Activated naive CD8-positive, alpha-beta T cell treated with anti-CD3 and anti-CD28 coated beads, Interleukin-2, amount 10 ng/mL, durations not matched to agents 7 days and 5 days (primary cell): ENCODE measurements around the gene COL1A1. TPM values are rescaled to one million over a fixed set of nuclear protein-coding genes. Genes with fewer than 3 reads are reported as not detected.

Experiments used
- ATAC-seq: fragments of 150-1000 bp; cut with Tn5 transposase; one replicate; pipeline ENCODE4 v1.10.0; 2021; ENCODE audit warnings: low read depth, moderate library complexity
- POLR2A ChIA-PET: fragments of 350-600 bp; sonication (Branson Sonifier 250); formaldehyde crosslinking; loops from one replicate; lab custom pipeline; 2021; ENCODE audit warnings: antibody characterized with exemption; lab: Charles Lee
- DNase-seq: peaks from one replicate; pipeline ENCODE4 v3.0.0; 2021
- H3K27ac Mint-ChIP-seq: one replicate; pipeline ENCODE4 v1.8.0; 2022; ENCODE audit warnings: mild to moderate bottlenecking, mixed read lengths
- H3K27me3 Mint-ChIP-seq: one replicate; pipeline ENCODE4 v1.8.0; 2022; ENCODE audit warnings: mild to moderate bottlenecking, moderate library complexity, mixed read lengths
- H3K36me3 Mint-ChIP-seq: one replicate; pipeline ENCODE4 v1.8.0; 2021; ENCODE audit warnings: mild to moderate bottlenecking, mixed read lengths
- H3K4me1 Mint-ChIP-seq: one replicate; pipeline ENCODE4 v1.8.0; 2021; ENCODE audit warnings: mixed read lengths
- H3K4me3 Mint-ChIP-seq: one replicate; pipeline ENCODE4 v1.8.0; 2022; ENCODE audit warnings: mild to moderate bottlenecking, moderate library complexity, mixed read lengths
- H3K9me3 Mint-ChIP-seq: one replicate; pipeline ENCODE4 v1.8.0; 2021; ENCODE audit warnings: mixed read lengths
- total RNA-seq, 2 experiments: library from RNA; stranded (reverse); gene quantifications; one replicate each; pipeline ENCODE4 v1.2.3, GENCODE V29; 2021

Gene COL1A1
- total RNA-seq, 2 experiments from 2014 or later = 0.78 to 0.96 TPM

GRCh38 chr17:50210240-50211225 is 9.1 kb upstream of the COL1A1 start:
- H3K27me3 Mint-ChIP-seq = peaks cover 61% of the 10 kb centered on the region
- no peaks in the 10 kb centered on the region for H3K9me3 Mint-ChIP-seq
- no peak for ATAC-seq
- no peak overlapping the region for H3K27ac Mint-ChIP-seq
- H3K4me3 Mint-ChIP-seq = no peak overlapping the region
- H3K4me1 Mint-ChIP-seq = peaks cover 15% of the 10 kb centered on the region
- DNase-seq = no peak
- POLR2A ChIA-PET = interaction anchor here (1.5 kb wide), 1 partner anchor 10 kb away, joined by 3 read pairs; no protein-coding TSS in a partner anchor
- no peaks in the 10 kb centered on the region for H3K36me3 Mint-ChIP-seq

- Mint-ChIP-seq H3K36me3 (no peaks in the 10 kb centered on the region), H3K9me3 (no peaks in the 10 kb centered on the region), H3K4me3 (no peak overlapping the region), H3K27ac (no peak overlapping the region), H3K4me1 (peaks cover 15% of the 10 kb centered on the region), H3K27me3 (peaks cover 65% of the 10 kb centered on the region)
- POLR2A ChIA-PET = interaction anchor here (1.5 kb wide), 1 partner anchor 10 kb away, joined by 3 read pairs; no protein-coding TSS in a partner anchor
- ATAC-seq = no peak
- no peak for DNase-seq
Measured at GRCh38 chr17:50209472-50210239, 8.2 kb upstream of the COL1A1 start.

GRCh38 chr17:50209133-50209471 is 7.7 kb upstream of the COL1A1 start:
- Mint-ChIP-seq H3K27me3 (peaks cover 60% of the 10 kb centered on the region), H3K4me3 (no peak overlapping the region), H3K36me3 (no peaks in the 10 kb centered on the region), H3K9me3 (no peaks in the 10 kb centered on the region), H3K27ac (no peak overlapping the region), H3K4me1 (peaks cover 15% of the 10 kb centered on the region)
- DNase-seq = no peak
- no peak for ATAC-seq
- POLR2A ChIA-PET = interaction anchor here (1.5 kb wide), 1 partner anchor 9 kb away, joined by 3 read pairs; no protein-coding TSS in a partner anchor

DNA sequence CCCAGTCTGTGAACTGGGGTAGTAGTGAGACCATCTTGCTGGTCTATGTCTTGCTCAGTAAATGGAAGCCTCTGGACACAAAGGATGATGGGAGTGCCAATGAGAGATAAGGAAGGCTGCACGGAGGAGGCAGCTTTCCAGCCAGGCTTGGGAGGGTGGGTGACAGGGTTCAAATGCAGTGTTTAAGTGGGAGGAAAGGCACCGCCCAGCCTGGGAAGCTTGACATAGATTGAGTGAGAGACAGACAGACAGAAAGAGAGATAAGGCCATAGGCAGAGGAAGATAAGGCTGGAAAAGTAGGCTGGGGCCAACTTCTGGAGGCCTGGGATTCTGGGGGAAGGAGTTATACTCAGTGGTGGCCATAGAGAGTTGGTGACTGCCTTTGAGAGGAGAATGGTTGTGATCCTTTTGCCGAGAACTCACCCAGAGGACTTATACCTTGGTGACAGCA is 7.2 kb upstream of the COL1A1 start:
- no peak overlapping the region for H3K4me3 Mint-ChIP-seq
- peaks cover 14% of the 10 kb centered on the region for H3K4me1 Mint-ChIP-seq
- DNase-seq (no peak), ATAC-seq (no peak)
- no peak overlapping the region for H3K27ac Mint-ChIP-seq
- POLR2A ChIA-PET = interaction anchor here (1.5 kb wide), 1 partner anchor 8 kb away, joined by 3 read pairs; no protein-coding TSS in a partner anchor
- peaks cover 62% of the 10 kb centered on the region for H3K27me3 Mint-ChIP-seq
- no peaks in the 10 kb centered on the region for H3K36me3 Mint-ChIP-seq
- H3K9me3 Mint-ChIP-seq = no peaks in the 10 kb centered on the region

GRCh38 chr17:50207792-50208567 is 6.5 kb upstream of the COL1A1 start:
- Mint-ChIP-seq H3K36me3 (no peaks in the 10 kb centered on the region), H3K4me3 (no peak overlapping the region), H3K4me1 (peaks cover 9% of the 10 kb centered on the region), H3K27me3 (peaks cover 63% of the 10 kb centered on the region), H3K9me3 (no peaks in the 10 kb centered on the region), H3K27ac (no peak overlapping the region)
- DNase-seq (no peak), ATAC-seq (no peak)
- POLR2A ChIA-PET = no interaction called here

DNA sequence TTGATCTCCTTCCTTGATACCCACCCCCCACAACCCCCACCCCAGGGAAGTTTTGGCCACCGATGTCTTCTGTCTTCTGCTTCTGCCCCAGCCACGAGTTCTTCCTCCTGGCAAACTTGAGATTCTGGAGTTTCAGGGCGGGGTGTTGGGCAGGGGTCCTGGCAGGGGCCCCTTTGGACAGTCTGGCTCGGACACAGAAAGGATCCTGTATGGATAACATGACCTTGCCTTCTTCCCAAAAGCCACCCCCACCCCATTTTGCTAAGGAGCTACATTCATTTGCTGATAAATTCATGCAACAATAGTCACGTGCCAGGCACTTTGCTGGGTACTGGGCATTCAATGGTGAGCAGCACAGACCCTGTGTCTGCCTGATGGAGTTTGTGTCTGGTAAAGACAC is 5.9 kb upstream of the COL1A1 start:
- H3K4me3 Mint-ChIP-seq = no peak overlapping the region
- POLR2A ChIA-PET = no interaction called here
- no peaks in the 10 kb centered on the region for H3K9me3 Mint-ChIP-seq
- no peak for DNase-seq
- peaks cover 5% of the 10 kb centered on the region for H3K4me1 Mint-ChIP-seq
- peaks cover 68% of the 10 kb centered on the region for H3K27me3 Mint-ChIP-seq
- ATAC-seq = no peak
- H3K27ac Mint-ChIP-seq = no peak overlapping the region
- no peaks in the 10 kb centered on the region for H3K36me3 Mint-ChIP-seq

- Mint-ChIP-seq H3K9me3 (no peaks in the 10 kb centered on the region), H3K27ac (no peak overlapping the region), H3K4me3 (peak overlapping the region; percentile 41), H3K4me1 (peaks cover 3% of the 10 kb centered on the region), H3K36me3 (no peaks in the 10 kb centered on the region), H3K27me3 (peaks cover 68% of the 10 kb centered on the region)
- POLR2A ChIA-PET = no interaction called here
- no peak for ATAC-seq
- DNase-seq = peak; percentile 34
Measured at GRCh38 chr17:50206604-50207293, 5.3 kb upstream of the COL1A1 start.

DNA sequence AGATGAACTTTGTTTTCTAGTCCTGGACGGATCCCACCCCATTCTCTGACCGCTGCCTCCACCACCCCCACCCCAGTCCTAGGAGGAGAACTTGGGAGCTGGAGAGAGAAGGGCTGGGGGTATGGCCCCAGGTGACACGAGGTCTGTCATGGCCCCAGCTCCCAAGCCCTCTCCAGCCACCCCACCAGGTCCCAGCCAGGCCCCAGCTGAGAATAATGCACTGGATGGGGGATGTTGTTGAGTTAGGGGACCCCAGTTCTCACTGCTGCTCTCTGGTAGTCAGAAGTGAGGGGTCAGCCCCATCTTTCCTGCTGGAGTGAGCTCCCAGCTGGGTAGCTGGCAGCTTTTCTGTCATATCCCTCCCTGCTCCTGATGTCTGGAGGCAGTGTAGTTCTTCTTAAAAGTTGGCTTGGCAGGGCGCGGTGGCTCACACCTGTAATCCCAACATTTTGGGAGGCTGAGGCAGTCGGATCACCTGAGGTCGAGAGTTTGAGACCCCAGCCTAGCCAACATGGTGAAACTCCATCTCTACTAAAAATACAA is 4.6 kb upstream of the COL1A1 start:
- peaks cover 6% of the 10 kb centered on the region for H3K4me1 Mint-ChIP-seq
- peaks cover 68% of the 10 kb centered on the region for H3K27me3 Mint-ChIP-seq
- POLR2A ChIA-PET = no interaction called here
- ATAC-seq (no peak), DNase-seq (no peak)
- no peaks in the 10 kb centered on the region for H3K9me3 Mint-ChIP-seq
- H3K27ac Mint-ChIP-seq = no peak overlapping the region
- H3K36me3 Mint-ChIP-seq = no peaks in the 10 kb centered on the region
- no peak overlapping the region for H3K4me3 Mint-ChIP-seq

GRCh38 chr17:50205111-50205962 is 3.9 kb upstream of the COL1A1 start:
- H3K4me1 Mint-ChIP-seq = peaks cover 11% of the 10 kb centered on the region
- H3K27me3 Mint-ChIP-seq = peaks cover 73% of the 10 kb centered on the region
- no peaks in the 10 kb centered on the region for H3K9me3 Mint-ChIP-seq
- no peak overlapping the region for H3K4me3 Mint-ChIP-seq
- POLR2A ChIA-PET = interaction anchor here (1.3 kb wide), 1 partner anchor 62 kb away, joined by 3 read pairs; no protein-coding TSS in a partner anchor
- H3K36me3 Mint-ChIP-seq = no peaks in the 10 kb centered on the region
- ATAC-seq (no peak), DNase-seq (no peak)
- H3K27ac Mint-ChIP-seq = no peak overlapping the region

DNA sequence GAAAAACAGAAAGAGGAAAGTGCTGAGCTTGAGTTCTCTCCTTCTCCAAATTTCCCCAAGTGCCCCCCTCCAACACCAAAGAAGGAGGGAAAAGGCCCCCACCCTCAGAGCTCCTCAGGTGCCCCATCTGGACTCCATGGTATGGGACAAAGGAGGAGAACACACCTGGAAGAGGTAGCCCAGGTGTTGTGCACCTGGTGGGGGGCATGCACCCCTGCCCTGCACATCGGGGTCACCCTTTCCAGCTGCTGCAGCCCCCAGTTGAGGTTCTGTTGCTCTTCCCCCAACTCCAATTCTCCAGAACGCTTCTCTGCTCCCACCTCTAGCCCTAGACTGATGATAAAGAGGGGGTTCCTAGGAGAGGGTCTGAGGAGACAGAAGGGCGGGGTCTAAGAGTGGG is 3.0 kb upstream of the COL1A1 start:
- DNase-seq (no peak), ATAC-seq (no peak)
- Mint-ChIP-seq H3K36me3 (no peaks in the 10 kb centered on the region), H3K27me3 (peaks cover 73% of the 10 kb centered on the region), H3K9me3 (no peaks in the 10 kb centered on the region), H3K4me1 (peaks cover 15% of the 10 kb centered on the region), H3K27ac (no peak overlapping the region), H3K4me3 (no peak overlapping the region)
- POLR2A ChIA-PET = interaction anchor here (1.0 to 1.3 kb wide), 2 partner anchors 63 to 65 kb away, joined by 3 read pairs; no protein-coding TSS in a partner anchor

GRCh38 chr17:50203604-50204345 is 2.3 kb upstream of the COL1A1 start:
- H3K27me3 Mint-ChIP-seq = peaks cover 71% of the 10 kb centered on the region
- POLR2A ChIA-PET = interaction anchor here (1.0 to 1.3 kb wide), 2 partner anchors 64 to 66 kb away, joined by 3 read pairs; no protein-coding TSS in a partner anchor
- H3K4me3 Mint-ChIP-seq = no peak overlapping the region
- no peaks in the 10 kb centered on the region for H3K36me3 Mint-ChIP-seq
- DNase-seq = no peak
- H3K9me3 Mint-ChIP-seq = no peaks in the 10 kb centered on the region
- no peak overlapping the region for H3K27ac Mint-ChIP-seq
- ATAC-seq = no peak
- H3K4me1 Mint-ChIP-seq = peaks cover 15% of the 10 kb centered on the region
